OCI-LY1 (cell line): Measurements from ENCODE around the gene KCTD1.

Experiments
- CTCF ChIP-seq: fragments of 200-600 bp; sonication (generic), shearing (Covaris generic); IDR thresholded peaks from 2 replicates; pipeline ENCODE4 v1.5.1; 2017; ENCODE audit warnings: mild to moderate bottlenecking, antibody characterized with exemption, low read length, moderate library complexity, mixed read lengths
- EZH2 ChIP-seq: fragments of 200-600 bp; sonication (generic), shearing (Covaris generic); IDR thresholded peaks from 2 replicates; pipeline ENCODE4 v1.8.0; 2017; ENCODE audit warnings: borderline replicate concordance, mixed run types, mild to moderate bottlenecking, antibody characterized with exemption, low read length, moderate library complexity, mixed read lengths

DNA sequence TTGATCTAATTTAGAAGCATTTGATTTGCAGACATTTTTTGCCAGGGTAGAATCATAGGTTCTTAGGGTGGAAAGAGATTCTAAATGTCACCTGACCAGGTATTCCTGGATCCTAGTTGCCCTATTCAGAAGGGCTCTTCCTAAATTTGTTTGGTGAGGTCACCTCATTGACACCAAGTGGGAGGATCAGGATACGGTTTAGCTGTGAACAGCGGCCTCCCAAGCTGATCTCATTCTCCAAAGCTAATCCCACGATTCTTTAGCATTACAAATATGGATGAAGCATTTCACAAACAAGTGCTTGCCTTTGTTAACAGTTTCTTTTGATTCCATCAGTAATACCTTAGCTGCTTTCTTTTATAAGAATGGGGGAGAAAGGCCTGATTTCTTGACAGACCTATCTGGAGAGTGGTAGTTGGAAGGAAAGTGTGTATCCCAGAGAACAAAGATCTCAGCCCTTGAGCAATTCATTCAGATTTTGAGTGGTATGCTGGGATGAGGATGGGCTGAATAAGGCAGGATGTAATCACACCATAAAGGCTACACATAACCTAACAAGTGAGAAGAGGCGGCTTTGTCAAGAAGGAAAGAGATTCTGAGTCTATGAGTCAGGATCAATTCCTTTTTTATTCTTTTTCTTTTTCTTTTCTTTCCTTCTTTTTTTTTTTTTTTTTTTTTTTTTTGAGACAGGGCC is 16.6 kb downstream of the KCTD1 start:
- TF ChIP-seq EZH2 (no peak), CTCF (no peak)
